GM18519 (cell line): Measurements from ENCODE around the gene MAML1.
A peak's percentile ranks its signal among the peaks of the same experiment; 100 is the strongest.

Experiments used
- ATAC-seq: cut with Tn5 transposase; IDR thresholded peaks from one replicate; pipeline ENCODE4 v1.9.1; 2021; ENCODE audit warnings: mild to moderate bottlenecking, moderate library complexity; ENCODE audit not compliant: unreplicated experiment, low FRiP score

The MAML1 gene

DNA sequence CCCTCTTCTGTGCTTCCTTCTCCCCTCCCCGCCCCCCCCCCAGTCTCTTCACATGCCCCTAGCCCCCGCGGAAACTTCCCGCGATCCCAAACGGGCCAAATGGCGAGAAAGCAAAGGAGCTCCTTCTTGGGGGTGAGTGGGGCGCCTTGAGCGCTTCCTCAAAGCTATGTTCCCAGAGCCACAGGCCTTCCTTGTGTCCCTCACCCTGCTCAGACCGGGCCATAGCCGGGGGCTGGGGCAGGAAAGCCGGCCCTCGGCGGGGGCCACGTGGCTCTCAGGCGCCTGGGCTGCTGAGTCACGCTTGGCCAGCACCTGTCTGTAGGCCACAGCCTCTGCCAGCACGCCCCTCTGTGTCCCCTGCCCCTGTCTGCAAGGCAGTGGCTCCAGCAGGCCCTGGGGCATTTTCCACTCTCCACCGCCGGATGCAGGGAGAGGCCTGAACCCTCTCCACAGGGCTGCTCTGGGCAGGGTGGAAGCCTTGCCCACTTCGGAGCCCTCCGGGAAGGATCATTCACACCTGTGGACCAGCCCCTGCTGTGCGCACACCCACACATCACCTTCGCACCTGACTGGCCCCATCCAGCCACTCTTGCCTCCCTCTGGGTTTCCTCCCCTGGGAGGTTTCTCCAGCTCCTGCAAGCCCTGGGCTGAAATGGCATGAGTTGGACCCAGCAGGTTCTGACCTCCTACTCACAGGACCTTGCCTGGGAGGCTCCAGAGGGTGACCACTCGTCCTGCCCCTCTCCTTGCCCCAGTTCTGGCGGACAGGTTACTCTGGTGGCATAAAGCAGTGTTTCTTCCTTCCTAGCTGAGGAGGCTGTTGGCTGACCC lies 86.9 kb downstream of the MAML1 start:
- ATAC-seq: no peak

DNA sequence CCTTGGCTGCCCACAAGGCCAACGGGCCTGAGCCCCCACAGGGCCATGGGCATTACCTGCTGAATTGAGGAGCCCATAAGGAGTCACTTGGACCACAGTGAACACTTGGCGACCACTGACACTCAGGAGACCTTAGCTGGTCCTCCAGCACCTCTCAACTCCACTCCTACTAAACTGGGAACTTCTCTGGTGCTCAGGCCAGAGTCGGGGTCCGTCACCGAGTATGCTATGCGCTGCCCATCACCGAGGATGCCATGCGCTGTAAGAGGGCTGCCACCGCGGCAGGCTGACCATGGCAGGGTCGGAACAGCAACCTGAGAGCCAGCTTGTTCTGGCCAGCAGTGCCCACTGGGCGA lies 87.5 kb downstream of the MAML1 start:
- ATAC-seq: no peak

DNA sequence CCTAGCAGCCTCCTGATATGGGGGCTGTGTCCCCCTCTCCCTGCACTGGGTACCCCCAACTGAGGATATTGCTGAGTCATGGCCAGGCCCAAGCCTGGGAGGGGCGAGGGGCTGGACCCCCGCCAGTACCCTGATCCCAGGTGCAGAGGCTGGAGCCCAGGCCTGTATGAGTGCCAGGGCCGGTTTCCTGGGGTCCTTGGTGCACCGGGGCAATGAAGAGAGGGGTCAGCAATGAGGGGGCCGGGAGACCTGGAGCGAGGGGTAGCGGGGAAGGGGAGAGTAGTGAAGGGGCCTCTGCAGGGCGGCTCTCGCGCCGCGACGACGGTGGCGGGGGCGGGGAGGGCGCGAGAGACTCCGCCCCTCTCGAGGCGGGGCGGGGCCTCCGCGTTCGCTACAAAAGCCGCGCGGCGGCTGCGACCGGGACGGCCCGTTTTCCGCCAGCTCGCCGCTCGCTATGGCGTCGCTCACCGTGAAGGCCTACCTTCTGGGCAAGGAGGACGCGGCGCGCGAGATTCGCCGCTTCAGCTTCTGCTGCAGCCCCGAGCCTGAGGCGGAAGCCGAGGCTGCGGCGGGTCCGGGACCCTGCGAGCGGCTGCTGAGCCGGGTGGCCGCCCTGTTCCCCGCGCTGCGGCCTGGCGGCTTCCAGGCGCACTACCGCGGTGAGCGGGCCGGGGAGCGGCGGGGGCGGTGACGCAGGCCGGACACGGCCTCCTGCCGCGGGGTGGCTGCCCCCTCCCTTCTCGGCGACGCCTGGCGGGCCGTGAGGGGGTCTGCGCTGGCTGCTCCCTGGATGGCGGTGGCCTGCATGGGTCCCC lies 88.1 kb downstream of the MAML1 start, which contains the start of gene SQSTM1:
Gene SQSTM1 (plus strand): TSS at position 423 of the 815 bp plus-strand sequence. CDS start 32 bp downstream, at position 455.
- ATAC-seq: peak; percentile 29

DNA sequence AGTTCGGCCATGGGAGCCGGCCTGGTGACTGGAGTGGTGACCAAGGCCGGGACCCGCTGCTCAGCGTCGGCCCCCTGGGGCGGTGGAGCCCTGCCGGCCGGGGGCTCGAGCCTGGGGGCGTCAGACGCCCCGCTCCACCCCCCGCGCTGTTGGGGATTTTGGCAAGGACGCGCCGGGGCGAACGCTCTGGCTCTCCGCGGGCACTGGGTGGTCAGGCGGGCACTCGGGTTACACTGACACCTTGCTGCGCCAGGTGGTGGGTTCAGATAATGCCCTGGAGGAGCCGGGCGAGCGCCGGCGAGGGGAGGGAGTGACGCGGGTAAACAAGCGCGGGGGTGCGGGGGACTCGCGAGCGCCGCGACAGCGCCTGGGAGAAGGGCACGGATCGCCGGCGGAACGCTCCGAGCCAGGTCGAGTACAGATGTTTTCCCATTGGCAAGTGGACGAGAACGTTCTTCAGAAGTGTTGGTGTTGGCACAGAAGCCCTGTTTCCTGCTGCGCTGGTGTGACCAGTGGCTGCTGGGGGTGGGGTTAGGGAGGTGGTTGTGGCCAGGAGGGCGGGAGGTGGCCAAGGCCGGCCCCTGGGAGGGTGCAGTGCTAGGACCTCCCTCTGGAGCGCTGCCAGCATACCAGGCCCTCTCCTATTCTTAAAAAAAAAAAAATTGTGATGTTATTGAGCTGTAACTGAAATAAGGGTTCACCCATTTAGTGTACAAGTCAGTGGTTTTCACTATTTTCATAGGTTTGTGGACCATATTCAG lies 88.9 kb downstream of the MAML1 start:
- no peak for ATAC-seq

DNA sequence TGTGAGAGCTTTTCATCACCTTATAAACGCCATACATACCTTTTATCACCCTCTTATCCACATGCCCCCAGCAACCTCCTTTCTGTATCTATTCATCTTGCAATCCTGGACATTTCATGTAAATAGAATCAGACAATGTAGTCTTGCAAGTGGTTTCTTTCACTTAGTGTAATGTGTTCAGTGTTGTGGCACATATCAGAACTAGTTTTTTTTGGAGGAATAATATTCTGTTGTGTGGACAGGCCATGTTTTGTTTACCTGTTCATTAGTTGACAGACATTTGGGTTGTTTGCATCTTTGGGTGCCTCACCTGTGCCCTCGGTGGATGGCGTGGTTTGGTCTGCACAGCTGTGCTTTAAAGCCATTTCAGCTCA lies 89.4 kb downstream of the MAML1 start:
- no peak for ATAC-seq

DNA sequence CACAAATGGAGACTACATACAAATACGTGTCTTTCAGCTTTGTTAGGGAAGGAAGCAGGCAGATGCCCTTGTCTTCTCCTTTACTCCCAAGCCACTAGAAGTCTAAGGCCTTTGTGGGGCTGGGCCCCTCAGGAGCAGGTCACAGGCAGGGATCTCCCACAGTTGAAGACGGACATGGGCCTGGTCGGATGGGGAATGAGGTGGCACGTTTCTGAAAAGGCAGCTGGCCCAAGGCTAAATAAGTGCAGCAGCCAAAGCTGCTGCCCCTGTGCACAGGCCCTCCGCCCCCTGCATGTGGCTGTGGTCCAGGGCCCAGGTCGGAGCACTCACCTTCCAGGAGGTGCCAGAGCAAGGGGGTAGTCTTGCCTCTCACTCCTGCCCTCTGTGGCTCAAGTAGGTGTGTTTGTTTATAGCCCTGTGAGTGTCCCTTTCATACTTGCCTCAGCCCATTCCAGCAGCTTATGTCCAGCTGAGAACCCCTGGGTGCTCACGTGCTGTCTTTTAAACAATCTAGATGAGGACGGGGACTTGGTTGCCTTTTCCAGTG lies 89.9 kb downstream of the MAML1 start:
- ATAC-seq: no peak

DNA sequence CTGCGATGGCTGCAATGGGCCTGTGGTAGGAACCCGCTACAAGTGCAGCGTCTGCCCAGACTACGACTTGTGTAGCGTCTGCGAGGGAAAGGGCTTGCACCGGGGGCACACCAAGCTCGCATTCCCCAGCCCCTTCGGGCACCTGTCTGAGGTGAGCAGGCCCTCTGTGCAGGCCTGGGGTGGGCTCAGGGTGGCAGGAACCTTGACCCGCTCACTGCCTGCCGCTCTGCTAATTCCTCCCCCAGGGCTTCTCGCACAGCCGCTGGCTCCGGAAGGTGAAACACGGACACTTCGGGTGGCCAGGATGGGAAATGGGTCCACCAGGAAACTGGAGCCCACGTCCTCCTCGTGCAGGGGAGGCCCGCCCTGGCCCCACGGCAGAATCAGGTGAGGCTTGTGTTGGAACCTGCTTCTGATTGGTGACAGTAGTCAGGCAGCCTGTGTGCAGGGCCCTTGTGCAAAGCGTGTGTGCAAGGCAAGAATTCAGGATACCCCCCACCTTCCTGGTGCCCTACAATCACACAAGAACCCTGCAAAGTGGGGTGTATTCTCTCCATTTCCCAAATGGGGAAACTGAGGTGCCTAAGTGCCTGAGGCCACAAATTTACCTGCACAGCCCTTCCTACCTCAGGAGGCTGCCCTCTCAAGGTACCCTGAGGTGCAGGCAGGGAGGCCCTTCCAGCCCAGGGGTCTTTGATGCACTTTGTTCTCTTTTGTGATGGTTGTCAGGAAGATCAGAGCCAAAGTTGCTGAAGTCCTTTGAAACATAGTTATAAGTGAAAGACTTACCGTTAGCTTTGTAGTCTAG lies 91.5 kb downstream of the MAML1 start:
- no peak for ATAC-seq

DNA sequence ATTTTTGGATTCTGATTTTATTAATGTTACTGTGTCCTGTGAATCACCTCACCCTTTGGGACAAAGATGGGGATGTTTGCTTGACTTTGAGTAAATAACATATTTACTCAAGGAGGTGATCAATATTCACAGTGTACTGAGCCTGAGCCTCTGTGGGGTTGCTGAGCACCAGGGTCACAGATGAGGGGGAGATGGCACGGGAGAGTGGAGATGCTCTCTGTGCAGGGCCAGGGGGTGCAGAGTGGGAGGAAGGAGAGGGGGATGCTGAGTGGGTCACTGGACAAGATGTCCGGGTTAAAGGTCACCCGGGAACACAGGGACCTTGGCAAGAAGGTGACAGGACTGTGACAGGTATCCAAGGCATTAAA lies 92.1 kb downstream of the MAML1 start:
- no peak for ATAC-seq

DNA sequence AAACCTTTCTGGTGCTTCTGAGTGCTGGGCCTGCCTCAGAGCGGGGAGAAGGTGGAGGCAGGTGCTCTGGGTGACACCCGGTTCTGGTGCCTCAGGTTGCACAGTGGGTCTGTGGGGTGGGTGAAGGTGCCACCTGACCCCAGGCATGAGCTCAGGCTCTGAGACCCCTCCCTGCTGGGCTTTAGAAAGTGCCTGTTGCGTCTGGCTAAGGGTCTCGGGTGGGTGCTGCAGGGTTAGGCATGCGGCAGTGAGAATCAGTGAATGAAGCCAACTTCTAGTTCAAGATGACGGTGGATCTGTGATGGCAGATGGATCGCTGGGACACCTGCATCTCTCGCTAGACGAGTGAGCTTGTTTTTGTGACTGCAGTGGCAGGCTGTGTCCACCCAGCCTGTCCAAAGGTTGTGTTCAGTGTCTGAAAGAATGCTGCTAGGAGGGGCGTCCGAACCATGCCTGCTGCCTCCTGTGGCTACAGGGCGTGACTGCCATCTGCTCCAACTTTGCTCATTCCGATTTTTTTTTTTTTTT lies 93.1 kb downstream of the MAML1 start:
- no peak for ATAC-seq
